Activated T-cell treated with anti-CD3 and anti-CD28 coated beads, Interleukin-2, amount 50 U/mL, for 72 hours (primary cell): ENCODE results near the gene USP37. TPM values are rescaled to one million over a fixed set of nuclear protein-coding genes. Genes with fewer than 3 reads are reported as not detected.
A peak's percentile ranks its signal among the peaks of the same experiment; 100 is the strongest.

Experiments
- ATAC-seq, 2 donors: fragments of 150-1000 bp; cut with Tn5 transposase; replicated peaks in 1 of 2; 2 replicates each; pipeline ENCODE4 v1.10.0; 2021; ENCODE audit warnings: moderate library complexity in 2 of 2, mild to moderate bottlenecking in 1 of 2
- DNase-seq, 2 donors: peaks; one replicate each; pipeline ENCODE4 v3.0.0; 2021 to 2022; ENCODE audit warnings: mixed read lengths in 1 of 2
- H3K27ac Mint-ChIP-seq: one replicate; pipeline ENCODE4 v1.8.0; 2022; ENCODE audit warnings: mild to moderate bottlenecking, moderate library complexity, mixed read lengths
- H3K27me3 Mint-ChIP-seq: one replicate; pipeline ENCODE4 v1.8.0; 2022; ENCODE audit warnings: low read depth, mixed read lengths
- H3K36me3 Mint-ChIP-seq, 2 donors: one replicate each; pipeline ENCODE4 v1.8.0; 2022; ENCODE audit warnings: mixed read lengths in 2 of 2, mild to moderate bottlenecking in 1 of 2; ENCODE audit not compliant: insufficient read depth in 2 of 2
- H3K4me1 Mint-ChIP-seq: one replicate; pipeline ENCODE4 v1.8.0; 2022; ENCODE audit warnings: low read depth, mixed read lengths
- H3K4me3 Mint-ChIP-seq, 2 donors: one replicate each; pipeline ENCODE4 v1.8.0; 2022; ENCODE audit warnings: mild to moderate bottlenecking in 2 of 2, mixed read lengths in 2 of 2, moderate library complexity in 2 of 2
- H3K9me3 Mint-ChIP-seq, 2 donors: one replicate each; pipeline ENCODE4 v1.8.0; 2022; ENCODE audit warnings: mixed read lengths in 2 of 2
- total RNA-seq, 2 donors: library from RNA; stranded (reverse); gene quantifications; one replicate each; pipeline ENCODE4 v1.2.3, GENCODE V29; 2022

USP37 gene
- total RNA-seq, 2 donors from 2014 or later, result 31.6 to 35.3 TPM

- ATAC-seq (no peak), DNase-seq (no peak)
- H3K4me3 Mint-ChIP-seq, result no peak overlapping the region
- H3K36me3 Mint-ChIP-seq, result peaks cover 8 to 46% of the 10 kb centered on the region in 2 donors
- no peaks in the 10 kb centered on the region for H3K9me3 Mint-ChIP-seq
- H3K27ac Mint-ChIP-seq, result no peak overlapping the region
- peaks cover 22% of the 10 kb centered on the region for H3K4me1 Mint-ChIP-seq
- no peaks in the 10 kb centered on the region for H3K27me3 Mint-ChIP-seq
These were observed 82.0 kb downstream of the USP37 start for GRCh38 chr2:218485986-218486667.

DNA sequence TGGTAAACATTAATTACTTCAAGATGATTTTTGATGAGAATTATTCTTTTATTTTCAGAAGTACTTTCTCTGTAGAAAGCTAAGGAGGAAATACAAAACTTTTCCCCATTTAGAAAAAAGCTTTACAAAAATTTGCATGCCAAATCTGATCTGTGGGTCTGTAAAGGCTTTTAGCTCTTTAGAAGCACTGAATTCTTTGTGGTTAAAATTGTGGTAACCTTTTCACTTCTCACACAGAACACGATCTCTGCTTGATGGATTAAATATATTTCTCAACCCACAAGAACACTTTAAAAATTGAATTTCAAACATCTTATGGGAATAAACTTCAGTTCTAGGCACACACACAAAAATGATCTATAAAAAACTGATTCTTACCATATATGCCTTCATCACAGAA lies 85.5 kb downstream of the USP37 start:
- DNase-seq, result no peak
- Mint-ChIP-seq H3K27me3 (no peaks in the 10 kb centered on the region), H3K4me1 (peaks cover 22% of the 10 kb centered on the region), H3K9me3 (no peaks in the 10 kb centered on the region), H3K36me3 (peaks cover 3 to 43% of the 10 kb centered on the region in 2 donors), H3K27ac (peak overlapping the region; percentile 43), H3K4me3 (no peak overlapping the region)
- no peak for ATAC-seq

DNA sequence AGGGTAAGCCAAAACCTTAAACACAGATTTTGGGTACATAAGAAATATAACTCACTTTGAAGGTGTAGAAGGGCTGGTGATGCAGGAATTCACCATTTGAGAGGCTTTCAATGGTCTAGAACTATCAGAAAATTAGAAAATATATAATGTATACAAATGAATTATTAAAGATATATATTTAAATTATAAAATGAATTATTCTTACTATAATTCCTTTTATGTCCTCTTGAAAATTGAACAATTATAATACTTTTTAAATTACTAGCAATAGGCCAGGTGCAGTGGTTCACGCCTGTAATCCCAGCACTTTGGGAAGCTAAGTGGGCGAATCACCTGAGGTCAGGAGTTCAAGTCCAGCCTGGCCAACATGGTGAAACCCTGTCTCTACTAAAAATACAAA lies 88.6 kb downstream of the USP37 start:
- Mint-ChIP-seq H3K27ac (no peak overlapping the region), H3K4me1 (peaks cover 13% of the 10 kb centered on the region), H3K4me3 (no peak overlapping the region), H3K36me3 (peaks cover 3 to 45% of the 10 kb centered on the region in 2 donors), H3K27me3 (no peaks in the 10 kb centered on the region), H3K9me3 (no peaks in the 10 kb centered on the region)
- ATAC-seq (no peak), DNase-seq (no peak)

- ATAC-seq (no peak), DNase-seq (no peak)
- no peak overlapping the region for H3K27ac Mint-ChIP-seq
- H3K4me1 Mint-ChIP-seq, result peaks cover 8% of the 10 kb centered on the region
- no peaks in the 10 kb centered on the region for H3K9me3 Mint-ChIP-seq
- H3K36me3 Mint-ChIP-seq, result peaks cover 0 to 46% of the 10 kb centered on the region in 2 donors
- no peaks in the 10 kb centered on the region for H3K27me3 Mint-ChIP-seq
- no peak overlapping the region for H3K4me3 Mint-ChIP-seq
These were observed 89.6 kb downstream of the USP37 start for GRCh38 chr2:218478544-218478943.

DNA sequence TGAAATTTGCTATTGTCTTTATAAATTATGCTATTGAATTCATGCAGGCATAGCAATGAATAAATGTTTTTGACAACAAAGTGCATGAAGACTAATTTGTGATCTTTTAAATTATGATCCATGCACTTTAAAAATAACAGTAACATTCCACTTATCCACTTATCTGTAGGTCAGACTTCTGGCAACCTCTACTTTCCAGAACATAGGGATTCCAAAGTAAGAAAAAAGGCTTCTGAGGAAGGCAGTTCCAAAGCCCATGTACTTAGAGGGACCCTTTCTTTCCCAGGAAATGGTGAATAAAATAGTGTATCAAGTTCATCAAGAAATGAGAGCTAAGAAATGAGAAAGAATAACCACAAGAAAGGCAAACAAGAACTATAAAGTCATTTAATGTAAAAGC lies 90.9 kb downstream of the USP37 start:
- peaks cover 0 to 51% of the 10 kb centered on the region in 2 donors for H3K36me3 Mint-ChIP-seq

GRCh38 chr2:218476676-218477075 lies 91.5 kb downstream of the USP37 start:
- Mint-ChIP-seq H3K27me3 (no peaks in the 10 kb centered on the region), H3K9me3 (no peaks in the 10 kb centered on the region), H3K4me3 (no peak overlapping the region), H3K27ac (no peak overlapping the region), H3K36me3 (peaks cover 3 to 50% of the 10 kb centered on the region in 2 donors), H3K4me1 (no peaks in the 10 kb centered on the region)
- no peak for DNase-seq
- no peak for ATAC-seq

More for the DNA sequence above, 90.9 kb downstream of the USP37 start:
- Mint-ChIP-seq H3K9me3 (no peaks in the 10 kb centered on the region), H3K27me3 (no peaks in the 10 kb centered on the region), H3K27ac (no peak overlapping the region), H3K4me3 (no peak overlapping the region), H3K4me1 (no peaks in the 10 kb centered on the region)
- no peak for DNase-seq
- ATAC-seq, result no peak

GRCh38 chr2:218474527-218474926 lies 93.6 kb downstream of the USP37 start:
- DNase-seq (no peak), ATAC-seq (no peak)
- Mint-ChIP-seq H3K4me3 (no peak overlapping the region), H3K27ac (no peak overlapping the region), H3K27me3 (no peaks in the 10 kb centered on the region), H3K9me3 (no peaks in the 10 kb centered on the region), H3K36me3 (peaks cover 3 to 48% of the 10 kb centered on the region in 2 donors), H3K4me1 (no peaks in the 10 kb centered on the region)

DNA sequence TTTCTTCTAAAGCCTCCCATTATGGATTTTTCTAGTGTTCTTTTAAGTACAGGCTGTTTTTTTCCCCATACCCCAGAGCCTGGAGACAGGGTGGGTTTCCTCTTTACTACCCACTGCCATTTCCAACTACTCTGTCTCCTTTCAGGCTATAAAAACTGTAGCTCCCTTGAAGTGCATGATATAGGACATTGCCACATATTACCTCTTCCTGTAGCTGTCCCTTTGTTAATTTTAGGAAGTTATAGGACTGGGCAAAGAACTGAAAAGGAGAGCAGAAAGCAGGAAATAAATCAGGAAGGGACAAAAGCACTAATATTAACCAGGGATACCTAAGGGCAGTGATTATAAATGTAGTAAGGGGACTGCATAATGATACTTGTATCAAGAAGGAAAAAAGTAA lies 95.2 kb downstream of the USP37 start:
- Mint-ChIP-seq H3K4me1 (no peaks in the 10 kb centered on the region), H3K27ac (no peak overlapping the region), H3K36me3 (peaks cover 4 to 45% of the 10 kb centered on the region in 2 donors), H3K27me3 (no peaks in the 10 kb centered on the region), H3K4me3 (no peak overlapping the region), H3K9me3 (no peaks in the 10 kb centered on the region)
- DNase-seq (no peak), ATAC-seq (no peak)

- DNase-seq (no peak), ATAC-seq (no peak)
- no peak overlapping the region for H3K4me3 Mint-ChIP-seq
- no peaks in the 10 kb centered on the region for H3K4me1 Mint-ChIP-seq
- H3K36me3 Mint-ChIP-seq, result peaks cover 4 to 43% of the 10 kb centered on the region in 2 donors
- no peak overlapping the region for H3K27ac Mint-ChIP-seq
- H3K9me3 Mint-ChIP-seq, result no peaks in the 10 kb centered on the region
- no peaks in the 10 kb centered on the region for H3K27me3 Mint-ChIP-seq
These were observed 96.2 kb downstream of the USP37 start for GRCh38 chr2:218471982-218472381.

- H3K4me3 Mint-ChIP-seq, result no peak overlapping the region
- H3K27me3 Mint-ChIP-seq, result no peaks in the 10 kb centered on the region
- H3K36me3 Mint-ChIP-seq, result peaks cover 4 to 36% of the 10 kb centered on the region in 2 donors
- no peaks in the 10 kb centered on the region for H3K9me3 Mint-ChIP-seq
- no peaks in the 10 kb centered on the region for H3K4me1 Mint-ChIP-seq
- ATAC-seq (no peak), DNase-seq (no peak)
- peak overlapping the region; percentile 39 for H3K27ac Mint-ChIP-seq
These were observed 97.1 kb downstream of the USP37 start for GRCh38 chr2:218471036-218471435.

- Mint-ChIP-seq H3K27ac (peak overlapping the region; percentile 5), H3K36me3 (peaks cover 4 to 36% of the 10 kb centered on the region in 2 donors), H3K4me1 (no peaks in the 10 kb centered on the region), H3K9me3 (no peaks in the 10 kb centered on the region), H3K27me3 (no peaks in the 10 kb centered on the region), H3K4me3 (no peak overlapping the region)
- ATAC-seq, result no peak
- no peak for DNase-seq
These were observed 97.7 kb downstream of the USP37 start for GRCh38 chr2:218470448-218470847.

GRCh38 chr2:218465987-218466633 lies 102.0 kb downstream of the USP37 start:
- H3K4me1 Mint-ChIP-seq, result no peaks in the 10 kb centered on the region
- H3K36me3 Mint-ChIP-seq, result peaks cover 4 to 24% of the 10 kb centered on the region in 2 donors
- no peaks in the 10 kb centered on the region for H3K9me3 Mint-ChIP-seq
- H3K4me3 Mint-ChIP-seq, result no peak overlapping the region
- H3K27ac Mint-ChIP-seq, result no peak overlapping the region
- ATAC-seq (no peak), DNase-seq (no peak)
- no peaks in the 10 kb centered on the region for H3K27me3 Mint-ChIP-seq

DNA sequence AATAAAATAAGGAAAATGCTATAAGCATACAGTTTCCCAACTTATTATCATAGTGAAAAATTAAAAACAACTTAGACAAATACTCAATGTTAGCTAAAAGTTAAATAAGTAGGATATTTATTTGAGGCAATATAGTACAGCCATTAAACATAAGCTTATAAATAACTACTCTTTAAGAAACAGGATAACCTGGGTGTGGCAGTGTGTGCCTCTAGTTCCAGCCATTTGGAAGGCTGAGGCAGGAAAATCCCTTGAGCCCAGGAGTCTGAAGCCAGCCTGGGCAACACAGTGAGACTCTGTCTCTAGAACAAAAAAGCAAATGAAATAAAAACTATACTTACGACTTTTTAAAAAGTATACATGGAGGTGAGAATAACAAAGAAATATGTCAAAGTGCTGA lies 109.6 kb downstream of the USP37 start:
- H3K27ac Mint-ChIP-seq, result no peak overlapping the region

More for the DNA sequence above, 109.6 kb downstream of the USP37 start:
- H3K4me1 Mint-ChIP-seq, result no peaks in the 10 kb centered on the region
- no peaks in the 10 kb centered on the region for H3K27me3 Mint-ChIP-seq
- ATAC-seq, result no peak
- no peak overlapping the region for H3K4me3 Mint-ChIP-seq
- peaks cover 16 to 41% of the 10 kb centered on the region in 2 donors for H3K36me3 Mint-ChIP-seq
- DNase-seq, result no peak
- peaks cover 0 to 5% of the 10 kb centered on the region in 2 donors for H3K9me3 Mint-ChIP-seq
